Activated CD8-positive, alpha-beta memory T cell treated with anti-CD3 and anti-CD28 coated beads, Interleukin-2, amount 10 ng/mL, durations not matched to agents 7 days and 5 days (primary cell): ENCODE measurements around the gene OPRD1. TPM values are rescaled to one million over a fixed set of nuclear protein-coding genes. Genes with fewer than 3 reads are reported as not detected.
"Not testable (repeated sequence)": the region's sequence is repeated elsewhere in the genome, so short reads cannot be mapped to it uniquely, and the experiment has no call there.

Source experiments
- ATAC-seq: fragments of 150-1000 bp; cut with Tn5 transposase; one replicate; pipeline ENCODE4 v1.10.0; 2021; ENCODE audit warnings: moderate library complexity
- CTCF ChIA-PET: fragments of 350-600 bp; sonication (Branson Sonifier 250); formaldehyde crosslinking; loops from one replicate; lab custom pipeline; 2021; ENCODE audit warnings: antibody characterized with exemption; lab: Charles Lee
- DNase-seq: peaks from one replicate; pipeline ENCODE4 v3.0.0-alpha.2; 2020
- H3K27ac Mint-ChIP-seq: one replicate; pipeline ENCODE4 v1.8.0; 2021; ENCODE audit warnings: mild to moderate bottlenecking, mixed read lengths
- H3K27me3 Mint-ChIP-seq: one replicate; pipeline ENCODE4 v1.8.0; 2021; ENCODE audit warnings: mixed read lengths
- H3K36me3 Mint-ChIP-seq: one replicate; pipeline ENCODE4 v1.8.0; 2021; ENCODE audit warnings: mild to moderate bottlenecking, mixed read lengths
- H3K4me1 Mint-ChIP-seq: one replicate; pipeline ENCODE4 v1.8.0; 2021; ENCODE audit warnings: mixed read lengths
- H3K4me3 Mint-ChIP-seq: one replicate; pipeline ENCODE4 v1.8.0; 2021; ENCODE audit warnings: mild to moderate bottlenecking, moderate library complexity, mixed read lengths
- H3K9me3 Mint-ChIP-seq: one replicate; pipeline ENCODE4 v1.8.0; 2022; ENCODE audit warnings: low read depth, mixed read lengths
- total RNA-seq, 2 experiments: library from RNA; stranded (reverse); gene quantifications; one replicate each; pipeline ENCODE4 v1.2.3, GENCODE V29; 2021

OPRD1 gene
- total RNA-seq, 2 experiments from 2014 or later: not detected

GRCh38 chr1:28783363-28783762 lies 28.6 kb upstream of the OPRD1 start:
- peaks cover 8% of the 10 kb centered on the region for H3K27me3 Mint-ChIP-seq

GRCh38 chr1:28789412-28789811 lies 22.6 kb upstream of the OPRD1 start:
- no peak for DNase-seq
- H3K27me3 Mint-ChIP-seq: peaks cover 8% of the 10 kb centered on the region
- H3K9me3 Mint-ChIP-seq: no peaks in the 10 kb centered on the region
- no peak overlapping the region for H3K27ac Mint-ChIP-seq
- peaks cover 8% of the 10 kb centered on the region for H3K4me1 Mint-ChIP-seq
- no peak for ATAC-seq
- CTCF ChIA-PET: interaction anchor here (1.1 kb wide), 1 partner anchor 87 kb away, joined by 4 read pairs; no protein-coding TSS in a partner anchor
- no peak overlapping the region for H3K4me3 Mint-ChIP-seq
- no peaks in the 10 kb centered on the region for H3K36me3 Mint-ChIP-seq

More at GRCh38 chr1:28783363-28783762, 28.6 kb upstream of the OPRD1 start:
- Mint-ChIP-seq H3K36me3 (no peaks in the 10 kb centered on the region), H3K4me1 (peaks cover 8% of the 10 kb centered on the region), H3K27ac (no peak overlapping the region), H3K9me3 (no peaks in the 10 kb centered on the region), H3K4me3 (no peak overlapping the region)
- ATAC-seq (no peak), DNase-seq (no peak)
- CTCF ChIA-PET: interaction anchor here (0.7 to 8.0 kb wide), 8 partner anchors 8 to 419 kb away, joined by 3 to 161 read pairs (median 4); no protein-coding TSS in a partner anchor

- ATAC-seq: no peak
- CTCF ChIA-PET: interaction anchor here (1.1 kb wide), 1 partner anchor 87 kb away, joined by 4 read pairs; no protein-coding TSS in a partner anchor
- Mint-ChIP-seq H3K4me3 (no peak overlapping the region), H3K36me3 (no peaks in the 10 kb centered on the region), H3K4me1 (peaks cover 8% of the 10 kb centered on the region), H3K9me3 (no peaks in the 10 kb centered on the region), H3K27me3 (peaks cover 8% of the 10 kb centered on the region), H3K27ac (no peak overlapping the region)
- no peak for DNase-seq
These were observed 22.2 kb upstream of the OPRD1 start for GRCh38 chr1:28789816-28790215.

- Mint-ChIP-seq H3K9me3 (no peaks in the 10 kb centered on the region), H3K36me3 (no peaks in the 10 kb centered on the region), H3K27me3 (peaks cover 6% of the 10 kb centered on the region), H3K27ac (no peak overlapping the region), H3K4me3 (no peak overlapping the region), H3K4me1 (peaks cover 4% of the 10 kb centered on the region)
- DNase-seq (no peak), ATAC-seq (no peak)
- CTCF ChIA-PET: no interaction called here
These were observed 21.5 kb upstream of the OPRD1 start for GRCh38 chr1:28790377-28791035.

GRCh38 chr1:28791929-28792328 lies 20.0 kb upstream of the OPRD1 start:
- not testable (repeated sequence) for H3K4me1 Mint-ChIP-seq, DNase-seq, H3K36me3 Mint-ChIP-seq, H3K27ac Mint-ChIP-seq, H3K4me3 Mint-ChIP-seq, H3K27me3 Mint-ChIP-seq, H3K9me3 Mint-ChIP-seq, ATAC-seq
- CTCF ChIA-PET: interaction anchor here (0.5 to 1.2 kb wide), 4 partner anchors 8 to 85 kb away, joined by 3 to 7 read pairs (median 4); no protein-coding TSS in a partner anchor

GRCh38 chr1:28792644-28793121 lies 19.3 kb upstream of the OPRD1 start:
- Mint-ChIP-seq H3K27me3 (peaks cover 7% of the 10 kb centered on the region), H3K4me3 (no peak overlapping the region), H3K36me3 (no peaks in the 10 kb centered on the region), H3K27ac (no peak overlapping the region), H3K4me1 (no peaks in the 10 kb centered on the region), H3K9me3 (no peaks in the 10 kb centered on the region)
- no peak for DNase-seq
- no peak for ATAC-seq
- CTCF ChIA-PET: interaction anchor here (0.5 to 1.2 kb wide), 4 partner anchors 8 to 84 kb away, joined by 3 to 7 read pairs (median 4); no protein-coding TSS in a partner anchor

GRCh38 chr1:28794582-28794981 lies 17.4 kb upstream of the OPRD1 start:
- CTCF ChIA-PET: interaction anchor here (0.9 kb wide), 1 partner anchor 84 kb away, joined by 4 read pairs; no protein-coding TSS in a partner anchor
- ATAC-seq, H3K9me3 Mint-ChIP-seq, H3K4me1 Mint-ChIP-seq, DNase-seq, H3K27ac Mint-ChIP-seq, H3K36me3 Mint-ChIP-seq, H3K4me3 Mint-ChIP-seq: not testable (repeated sequence)
- H3K27me3 Mint-ChIP-seq: peaks cover 14% of the 10 kb centered on the region

- no peaks in the 10 kb centered on the region for H3K9me3 Mint-ChIP-seq
- peaks cover 14% of the 10 kb centered on the region for H3K27me3 Mint-ChIP-seq
- no peak overlapping the region for H3K4me3 Mint-ChIP-seq
- H3K36me3 Mint-ChIP-seq: no peaks in the 10 kb centered on the region
- CTCF ChIA-PET: interaction anchor here (1.3 kb wide), 1 partner anchor 14 kb away, joined by 3 read pairs; no protein-coding TSS in a partner anchor
- H3K27ac Mint-ChIP-seq: no peak overlapping the region
- ATAC-seq (no peak), DNase-seq (no peak)
- no peaks in the 10 kb centered on the region for H3K4me1 Mint-ChIP-seq
These were observed 15.4 kb upstream of the OPRD1 start for GRCh38 chr1:28796352-28797211.

- H3K36me3 Mint-ChIP-seq: no peaks in the 10 kb centered on the region
- DNase-seq (no peak), ATAC-seq (no peak)
- H3K4me1 Mint-ChIP-seq: no peaks in the 10 kb centered on the region
- H3K9me3 Mint-ChIP-seq: no peaks in the 10 kb centered on the region
- H3K27me3 Mint-ChIP-seq: peaks cover 14% of the 10 kb centered on the region
- H3K4me3 Mint-ChIP-seq: no peak overlapping the region
- CTCF ChIA-PET: no interaction called here
- H3K27ac Mint-ChIP-seq: no peak overlapping the region
These were observed 11.6 kb upstream of the OPRD1 start for GRCh38 chr1:28800324-28800723.

GRCh38 chr1:28801461-28801860 lies 10.5 kb upstream of the OPRD1 start:
- CTCF ChIA-PET: interaction anchor here (4.4 kb wide), 1 partner anchor 75 kb away, joined by 13 read pairs; no protein-coding TSS in a partner anchor
- H3K4me1 Mint-ChIP-seq: no peaks in the 10 kb centered on the region
- no peak for ATAC-seq

GRCh38 chr1:28803051-28803450 lies 8.9 kb upstream of the OPRD1 start:
- no peak overlapping the region for H3K4me3 Mint-ChIP-seq
- no peak overlapping the region for H3K27ac Mint-ChIP-seq
- H3K4me1 Mint-ChIP-seq: no peaks in the 10 kb centered on the region
- no peaks in the 10 kb centered on the region for H3K9me3 Mint-ChIP-seq
- H3K36me3 Mint-ChIP-seq: no peaks in the 10 kb centered on the region
- DNase-seq: no peak
- CTCF ChIA-PET: interaction anchor here (0.6 to 4.4 kb wide), 3 partner anchors 74 to 821 kb away, joined by 3 to 13 read pairs (median 4); no protein-coding TSS in a partner anchor
- peaks cover 16% of the 10 kb centered on the region for H3K27me3 Mint-ChIP-seq
- ATAC-seq: no peak

More at GRCh38 chr1:28801461-28801860, 10.5 kb upstream of the OPRD1 start:
- no peaks in the 10 kb centered on the region for H3K36me3 Mint-ChIP-seq
- no peaks in the 10 kb centered on the region for H3K9me3 Mint-ChIP-seq
- H3K27me3 Mint-ChIP-seq: peaks cover 13% of the 10 kb centered on the region
- no peak overlapping the region for H3K27ac Mint-ChIP-seq
- DNase-seq: no peak
- H3K4me3 Mint-ChIP-seq: no peak overlapping the region

GRCh38 chr1:28803662-28804061 lies 8.3 kb upstream of the OPRD1 start:
- Mint-ChIP-seq H3K27me3 (peaks cover 15% of the 10 kb centered on the region), H3K4me3 (no peak overlapping the region), H3K9me3 (no peaks in the 10 kb centered on the region), H3K27ac (no peak overlapping the region), H3K36me3 (no peaks in the 10 kb centered on the region), H3K4me1 (no peaks in the 10 kb centered on the region)
- no peak for DNase-seq
- ATAC-seq: no peak
- CTCF ChIA-PET: interaction anchor here (0.9 to 4.4 kb wide), 2 partner anchors 73 to 78 kb away, joined by 4 to 13 read pairs; no protein-coding TSS in a partner anchor

GRCh38 chr1:28804071-28804470 lies 7.9 kb upstream of the OPRD1 start:
- ATAC-seq (no peak), DNase-seq (no peak)
- CTCF ChIA-PET: interaction anchor here (1.5 to 4.4 kb wide), 2 partner anchors 12 to 73 kb away, joined by 5 to 13 read pairs; no protein-coding TSS in a partner anchor
- no peaks in the 10 kb centered on the region for H3K4me1 Mint-ChIP-seq
- no peaks in the 10 kb centered on the region for H3K9me3 Mint-ChIP-seq
- H3K27ac Mint-ChIP-seq: no peak overlapping the region
- peaks cover 10% of the 10 kb centered on the region for H3K27me3 Mint-ChIP-seq
- no peaks in the 10 kb centered on the region for H3K36me3 Mint-ChIP-seq
- no peak overlapping the region for H3K4me3 Mint-ChIP-seq
